GM19468 (cell line): ENCODE measurements around the gene LY9.
"Not testable (repeated sequence)": the region's sequence is repeated elsewhere in the genome, so short reads cannot be mapped to it uniquely, and the experiment has no call there.

Source experiments
- ATAC-seq: cut with Tn5 transposase; IDR thresholded peaks from one replicate; pipeline ENCODE4 v1.9.1; 2021; ENCODE audit warnings: mild to moderate bottlenecking, moderate library complexity, moderate number of reproducible peaks; ENCODE audit not compliant: unreplicated experiment; ENCODE audit errors: extremely low read depth

LY9 gene

GRCh38 chr1:160860840-160861505 lies 65.0 kb downstream of the LY9 start:
- no peak for ATAC-seq

DNA sequence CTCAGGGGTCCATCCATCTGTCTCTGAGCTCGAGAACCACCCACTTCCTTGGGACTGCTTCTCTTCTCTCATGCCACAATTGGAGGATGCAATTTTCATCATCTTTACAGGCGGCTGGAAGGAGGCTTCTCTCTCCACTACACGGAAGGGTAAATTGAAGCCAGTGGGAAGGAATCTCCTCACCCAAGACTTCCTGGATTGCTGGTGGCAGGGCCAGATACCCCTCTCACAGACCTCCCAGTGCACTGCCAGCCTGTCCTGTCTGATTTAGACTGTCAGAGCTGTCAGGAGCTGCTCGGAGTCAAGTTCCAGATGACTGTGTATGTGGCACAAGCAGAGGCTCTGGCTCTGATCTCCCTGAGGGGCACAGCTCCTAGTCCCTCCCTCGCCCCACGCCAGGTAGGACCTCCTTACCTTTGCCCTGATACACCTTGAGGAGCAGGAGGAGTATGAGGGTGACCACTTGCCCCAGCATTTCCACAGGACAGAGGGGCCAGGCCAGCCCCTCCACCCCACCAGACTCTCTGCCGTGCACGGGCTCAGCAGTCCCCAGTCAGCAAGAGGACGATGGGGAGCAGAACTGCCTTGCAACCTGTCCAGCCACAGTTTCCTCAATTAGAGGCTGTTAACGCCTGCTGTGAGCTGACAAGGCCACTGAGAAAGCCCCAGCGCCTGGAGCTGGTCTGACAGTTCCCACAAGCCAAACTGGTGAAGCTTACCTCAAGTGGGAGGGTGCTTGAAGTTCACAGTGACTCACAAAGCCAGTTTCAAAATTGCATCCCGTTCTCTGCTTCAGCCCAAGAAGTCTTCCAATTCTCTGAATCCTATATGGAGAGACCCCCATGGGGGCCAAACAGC lies 66.5 kb downstream of the LY9 start, which contains the start of gene CD244:
Gene CD244 (minus strand): TSS at position 685 of the 858 bp plus-strand sequence. CDS start 210 bp downstream, at position 475.
- ATAC-seq = no peak

DNA sequence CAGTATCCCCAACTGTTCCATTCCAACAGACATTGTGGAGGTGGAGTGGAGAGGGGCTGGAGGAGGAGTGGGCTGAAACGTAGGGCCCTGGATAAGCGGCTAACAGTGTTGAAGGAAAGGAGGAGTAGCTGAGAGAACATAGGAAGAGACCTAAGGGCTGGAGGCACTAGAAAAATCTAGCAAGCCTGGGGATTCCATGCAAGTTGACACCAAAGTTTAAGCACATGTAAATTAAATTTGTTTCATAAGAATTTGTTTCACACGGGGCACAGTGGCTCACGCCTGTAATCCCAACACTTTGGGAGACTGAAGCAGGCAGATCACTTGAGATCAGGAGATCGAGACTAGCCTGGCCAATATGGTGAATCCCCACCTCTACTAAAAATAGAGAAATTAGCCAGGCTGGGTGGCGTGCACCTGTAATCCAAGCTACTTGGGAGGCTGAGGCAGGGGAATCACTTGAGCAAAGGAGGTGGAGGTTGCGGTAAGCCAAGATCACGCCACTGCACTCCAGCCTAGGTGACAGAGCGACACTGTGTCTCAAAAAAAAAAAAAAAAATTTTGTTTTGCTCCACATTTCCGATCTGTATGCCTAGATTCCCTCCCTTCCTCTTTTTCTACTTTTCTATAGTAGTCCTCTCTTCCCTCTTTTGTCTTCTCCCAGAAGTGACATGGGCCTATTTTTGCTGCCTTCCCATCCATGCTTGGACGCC lies 67.2 kb downstream of the LY9 start:
- ATAC-seq = no peak

DNA sequence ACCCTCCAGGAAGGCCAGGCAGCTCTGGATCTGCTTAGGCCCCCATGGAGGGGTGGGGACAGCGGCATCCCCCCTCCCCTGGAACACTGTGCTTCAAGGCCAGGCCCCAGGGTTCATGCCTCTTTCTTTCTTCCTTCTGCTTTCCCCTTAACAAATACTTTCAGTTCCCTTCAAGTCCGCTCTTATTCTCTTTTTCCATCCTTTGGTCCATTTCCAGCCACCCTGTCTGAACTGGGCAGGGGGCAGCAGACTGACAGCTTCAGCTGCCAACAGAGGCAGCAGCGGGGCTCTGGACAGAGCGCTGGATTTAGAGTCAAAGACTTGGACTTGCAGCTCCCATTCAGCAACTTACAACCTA lies 67.8 kb downstream of the LY9 start:
- no peak for ATAC-seq

- no peak for ATAC-seq
Measured at GRCh38 chr1:160864173-160864572, 68.2 kb downstream of the LY9 start.

- ATAC-seq = no peak
Measured at GRCh38 chr1:160865337-160865736, 69.4 kb downstream of the LY9 start.

- no peak for ATAC-seq
Measured at GRCh38 chr1:160866001-160866694, 70.2 kb downstream of the LY9 start.

DNA sequence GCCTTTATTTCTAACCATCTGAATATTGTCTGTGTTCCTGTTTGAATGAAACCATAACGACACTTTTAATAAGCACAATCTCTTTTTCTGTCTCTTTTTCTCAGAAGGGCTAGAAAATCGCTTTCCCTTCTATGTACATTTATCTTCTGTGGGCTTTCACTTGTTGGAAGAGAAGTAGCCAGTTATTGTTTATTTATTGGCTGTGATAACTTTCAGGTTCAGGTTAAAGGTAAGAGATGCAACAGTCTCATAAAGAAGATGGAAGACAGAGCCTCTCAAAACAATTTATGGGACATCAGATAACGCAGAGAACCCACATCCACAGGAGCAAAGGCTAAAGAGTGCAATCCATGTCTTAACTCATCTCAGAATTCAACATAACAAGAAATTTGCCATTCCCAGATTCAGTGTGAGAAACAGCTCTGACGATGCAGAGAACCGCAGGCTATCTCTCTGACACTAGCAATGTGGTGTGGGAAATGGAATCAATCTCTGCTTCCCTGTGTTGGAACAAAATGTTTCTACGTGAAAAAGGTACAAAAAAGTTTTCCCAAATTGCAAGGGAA lies 70.8 kb downstream of the LY9 start:
- no peak for ATAC-seq

GRCh38 chr1:160867651-160868050 lies 71.7 kb downstream of the LY9 start:
- not testable (repeated sequence) for ATAC-seq

DNA sequence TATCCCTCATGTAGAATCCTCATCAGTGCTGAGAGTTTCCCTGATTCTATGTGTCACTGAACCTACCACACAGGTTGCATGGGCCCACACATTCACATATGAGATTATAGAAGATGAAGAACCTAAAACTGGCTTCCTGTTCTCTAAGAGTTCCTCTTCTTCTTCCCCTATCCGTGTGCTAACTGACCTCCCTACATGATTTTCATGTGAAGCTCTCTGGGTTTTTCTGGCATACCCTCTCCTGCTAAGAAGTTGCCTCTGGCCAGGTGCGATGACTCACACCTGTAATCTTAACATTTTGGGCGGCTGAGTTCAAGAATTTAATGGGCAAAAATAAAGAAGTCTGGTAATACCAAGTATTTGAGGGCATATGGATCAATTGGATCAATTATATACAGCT lies 72.2 kb downstream of the LY9 start:
- ATAC-seq = no peak

DNA sequence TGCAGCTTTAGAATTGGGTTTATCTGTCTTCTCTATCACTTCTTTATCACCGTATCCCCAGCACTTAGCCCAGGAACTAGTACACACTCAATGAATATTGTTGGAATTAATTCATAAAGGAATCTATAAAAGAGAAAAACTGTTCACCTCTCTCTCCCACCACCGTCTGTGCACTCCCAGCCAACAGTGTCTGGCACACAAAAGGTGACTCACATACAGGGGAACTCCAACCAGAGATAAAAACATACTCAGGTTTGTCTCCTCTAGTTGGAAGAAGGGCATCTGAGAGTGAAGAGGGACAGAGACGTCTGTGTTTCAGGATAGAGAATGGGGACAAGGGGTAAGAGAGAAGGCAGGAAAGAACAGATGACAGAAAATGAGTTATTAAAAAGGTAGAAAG lies 79.0 kb downstream of the LY9 start:
- no peak for ATAC-seq

DNA sequence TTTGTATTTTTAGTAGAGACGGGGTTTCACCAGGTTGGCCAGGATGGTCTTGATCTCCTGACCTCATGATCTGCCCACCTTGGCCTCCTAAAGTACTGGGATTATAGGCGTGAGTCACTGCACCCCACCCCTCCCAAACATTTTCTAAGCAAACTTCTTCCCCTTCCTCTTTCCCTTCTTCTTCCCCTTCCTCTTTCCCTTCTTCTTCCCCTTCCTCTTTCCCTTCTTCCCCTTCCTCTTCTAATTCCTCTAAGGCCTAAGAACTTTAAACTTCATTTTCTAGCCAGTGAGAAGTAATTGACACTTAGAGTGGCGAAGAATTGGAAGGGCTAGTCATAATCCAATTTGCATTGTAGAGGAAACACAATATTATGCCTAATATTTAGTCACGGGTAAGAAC lies 79.6 kb downstream of the LY9 start:
- not testable (repeated sequence) for ATAC-seq

DNA sequence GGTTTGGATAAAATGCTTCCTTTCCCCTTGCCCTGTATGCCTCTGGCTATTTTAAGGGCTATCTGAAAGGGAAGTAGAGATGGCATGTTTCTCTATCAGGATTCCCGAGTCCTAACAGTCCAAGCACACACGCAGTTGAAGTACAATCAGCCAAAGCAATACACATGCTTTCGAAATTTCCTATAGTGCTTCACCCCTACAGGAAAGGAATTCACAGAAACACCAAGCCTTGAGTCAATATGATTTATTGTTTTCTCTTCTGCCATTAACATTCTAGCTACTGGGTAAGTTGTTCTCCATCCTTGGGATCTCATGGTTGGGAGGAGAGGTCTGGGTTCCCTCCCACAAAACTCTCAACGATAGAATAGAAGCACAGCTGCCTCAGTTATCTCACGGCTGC lies 80.3 kb downstream of the LY9 start:
- no peak for ATAC-seq

DNA sequence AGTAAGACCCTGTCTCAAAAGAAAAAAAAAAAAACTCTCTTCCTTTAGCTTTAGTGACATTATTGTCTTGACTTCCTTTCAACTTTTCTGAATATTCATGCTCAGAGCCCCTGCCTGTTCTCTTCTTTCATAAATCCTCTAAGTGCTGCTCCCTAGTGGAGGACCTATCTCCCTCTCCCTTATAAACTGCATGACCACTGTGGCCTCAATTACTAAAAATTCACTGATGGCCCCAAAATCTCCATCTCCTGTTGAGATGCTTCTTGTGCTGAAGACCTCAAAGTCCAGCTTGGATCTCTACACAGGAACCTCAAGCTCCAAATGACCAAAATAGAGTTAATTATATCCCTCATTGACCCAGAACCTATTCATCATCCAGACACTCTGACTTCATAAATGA lies 81.2 kb downstream of the LY9 start:
- ATAC-seq = no peak
